Endometrium (tissue), 2 donors: ENCODE measurements around the gene SPTAN1.
"Not testable (repeated sequence)": the region's sequence is repeated elsewhere in the genome, so short reads cannot be mapped to it uniquely, and the experiment has no call there.

Experiments used
- FAIRE-seq: peaks from 2 replicates; lab custom pipeline; 2012; peaks lifted over from hg19 to GRCh38; lab: Jason Lieb, UNC
- donor health status: control.
- donor health status: control.

The SPTAN1 gene

GRCh38 chr9:128552153-128552743, at the start of gene SPTAN1:
TSS of gene SPTAN1 (plus strand) at chr9:128552587. CDS start at chr9:128566741, 14,154 bp downstream.
- FAIRE-seq = no peak

- FAIRE-seq = not testable (repeated sequence)
Measured at GRCh38 chr9:128503415-128503825, 49.0 kb upstream of the SPTAN1 start.

GRCh38 chr9:128503870-128504269, 48.5 kb upstream of the SPTAN1 start:
- FAIRE-seq = no peak

GRCh38 chr9:128504485-128505413, 47.6 kb upstream of the SPTAN1 start, which contains the start of gene GLE1:
TSS of gene GLE1 (plus strand) at chr9:128504719. CDS start at chr9:128504806, 87 bp downstream.
- FAIRE-seq = no peak

- no peak for FAIRE-seq
Measured at GRCh38 chr9:128505414-128505765, 47.0 kb upstream of the SPTAN1 start.

- FAIRE-seq = not testable (repeated sequence)
Measured at GRCh38 chr9:128505906-128506305, 46.5 kb upstream of the SPTAN1 start.

- FAIRE-seq = no peak
Measured at GRCh38 chr9:128512820-128513219, 39.6 kb upstream of the SPTAN1 start.

- no peak for FAIRE-seq
Measured at GRCh38 chr9:128521956-128522355, 30.4 kb upstream of the SPTAN1 start.

GRCh38 chr9:128523199-128523925, 29.0 kb upstream of the SPTAN1 start:
- FAIRE-seq = no peak

- no peak for FAIRE-seq
Measured at GRCh38 chr9:128526720-128527119, 25.7 kb upstream of the SPTAN1 start.

GRCh38 chr9:128528445-128529160, 23.8 kb upstream of the SPTAN1 start:
- no peak for FAIRE-seq

GRCh38 chr9:128529191-128529590, 23.2 kb upstream of the SPTAN1 start:
- no peak for FAIRE-seq

- FAIRE-seq = no peak
Measured at GRCh38 chr9:128532581-128532980, 19.8 kb upstream of the SPTAN1 start.

- no peak for FAIRE-seq
Measured at GRCh38 chr9:128540634-128541360, 11.6 kb upstream of the SPTAN1 start.

GRCh38 chr9:128546504-128546903, 5.9 kb upstream of the SPTAN1 start:
- no peak for FAIRE-seq

- FAIRE-seq = no peak
Measured at GRCh38 chr9:128548876-128549275, 3.5 kb upstream of the SPTAN1 start.

GRCh38 chr9:128550226-128550625, 2.2 kb upstream of the SPTAN1 start:
- no peak for FAIRE-seq

- no peak for FAIRE-seq
Measured at GRCh38 chr9:128550770-128551656, 1.4 kb upstream of the SPTAN1 start.

GRCh38 chr9:128551657-128552152, 682 bp upstream of the SPTAN1 start:
- FAIRE-seq = no peak
